HepG2 (cell line): ENCODE data around the gene TELO2. TPM values are rescaled to one million over a fixed set of nuclear protein-coding genes. Genes with fewer than 3 reads are reported as not detected.

Source experiments
- EED ChIP-seq: sonication (generic); formaldehyde crosslinking; IDR thresholded peaks from 2 replicates; pipeline ENCODE4 v1.5.0; 2020; ENCODE audit warnings: mild to moderate bottlenecking, missing genetic modification reagents
- HNRNPK ChIP-seq: fragments of 200-400 bp; formaldehyde crosslinking; IDR thresholded peaks from 2 replicates; pipeline ENCODE4 v1.6.1; 2018; ENCODE audit warnings: low read length, low read depth, moderate library complexity, mild to moderate bottlenecking; ENCODE audit not compliant: poor library complexity, severe bottlenecking
- MTF2 ChIP-seq: sonication (generic); formaldehyde crosslinking; IDR thresholded peaks from 2 replicates; pipeline ENCODE4 v1.5.0; 2020; ENCODE audit warnings: missing genetic modification reagents, borderline replicate concordance
- NFIB ChIP-seq: sonication (generic); formaldehyde crosslinking; IDR thresholded peaks from 2 replicates; pipeline ENCODE4 v1.9.0; 2021; ENCODE audit warnings: missing genetic modification reagents, mild to moderate bottlenecking, borderline replicate concordance
- PITX1 ChIP-seq: sonication (generic); formaldehyde crosslinking; IDR thresholded peaks from 2 replicates; pipeline ENCODE4 v1.5.1; 2020; ENCODE audit warnings: mild to moderate bottlenecking, missing genetic modification reagents
- PPARG ChIP-seq: conservative IDR thresholded peaks from 2 replicates; pipeline ENCODE4 v1.6.1; 2016; ENCODE audit warnings: missing biosample characterization, missing genetic modification reagents
- PRDM4 ChIP-seq: sonication (generic); formaldehyde crosslinking; IDR thresholded peaks from 2 replicates; pipeline ENCODE4 v1.9.0; 2021; ENCODE audit warnings: missing genetic modification reagents, borderline replicate concordance
- SOX5 ChIP-seq: IDR thresholded peaks from 2 replicates; pipeline ENCODE4 v1.6.1; 2016; ENCODE audit warnings: borderline replicate concordance
- TAF15 ChIP-seq: fragments of 200-400 bp; formaldehyde crosslinking; IDR thresholded peaks from one replicate; pipeline ENCODE4 v1.6.1; 2018; ENCODE audit warnings: mild to moderate bottlenecking, low read depth, low read length; ENCODE audit not compliant: poor library complexity, severe bottlenecking
- TP53 ChIP-seq: sonication (generic); formaldehyde crosslinking; conservative IDR thresholded peaks from 2 replicates; pipeline ENCODE4 v1.4.0; 2020; ENCODE audit warnings: missing genetic modification reagents
- XRCC5 ChIP-seq: fragments of 200-400 bp; formaldehyde crosslinking; optimal IDR thresholded peaks from 2 replicates; pipeline ENCODE3; 2017; ENCODE audit warnings: mild to moderate bottlenecking, low read length
- ZBTB1 ChIP-seq: sonication (generic); formaldehyde crosslinking; IDR thresholded peaks from 2 replicates; pipeline ENCODE4 v1.4.0; 2020; ENCODE audit warnings: missing genetic modification reagents, borderline replicate concordance
- ZBTB3 ChIP-seq: sonication (generic); formaldehyde crosslinking; IDR thresholded peaks from 2 replicates; pipeline ENCODE4 v1.4.0; 2020; ENCODE audit warnings: low read depth, mild to moderate bottlenecking, moderate library complexity, missing genetic modification reagents, borderline replicate concordance
- ZBTB8A ChIP-seq: sonication (generic); formaldehyde crosslinking; IDR thresholded peaks from 2 replicates; pipeline ENCODE4 v1.4.0; 2020; ENCODE audit warnings: mild to moderate bottlenecking, low read depth, missing genetic modification reagents, borderline replicate concordance
- ZNF17 ChIP-seq: sonication (generic); formaldehyde crosslinking; IDR thresholded peaks from 2 replicates; pipeline ENCODE4 v1.5.0; 2020; ENCODE audit warnings: mild to moderate bottlenecking, missing genetic modification reagents
- ZNF317 ChIP-seq: sonication (generic); formaldehyde crosslinking; IDR thresholded peaks from 2 replicates; pipeline ENCODE4 v1.5.0; 2020; ENCODE audit warnings: mild to moderate bottlenecking, missing genetic modification reagents
- ZNF503 ChIP-seq: sonication (generic); formaldehyde crosslinking; IDR thresholded peaks from 2 replicates; pipeline ENCODE4 v1.4.0; 2020; ENCODE audit warnings: missing genetic modification reagents
- ZNF556 ChIP-seq: sonication (generic); formaldehyde crosslinking; IDR thresholded peaks from 2 replicates; pipeline ENCODE4 v1.4.0; 2020; ENCODE audit warnings: mild to moderate bottlenecking, missing genetic modification reagents, borderline replicate concordance
- ZNF574 ChIP-seq: sonication (generic); formaldehyde crosslinking; IDR thresholded peaks from 2 replicates; pipeline ENCODE4 v1.4.0; 2020; ENCODE audit warnings: missing genetic modification reagents
- ZNF746 ChIP-seq: sonication (generic); formaldehyde crosslinking; IDR thresholded peaks from 2 replicates; pipeline ENCODE4 v1.8.0; 2022; ENCODE audit warnings: mild to moderate bottlenecking, missing genetic modification reagents
- polyA plus RNA-seq, 8 experiments: library from polyadenylated mRNA; depleted of rRNA in 3 of 8; stranded (reverse) in 7 of 8; unstranded in 1 of 8; fragments of >200 nt; fragmentation: Illumina TruSeq in 4 of 8; extraction: Trizol in 4 of 8; gene quantifications; 2 replicates each; pipeline versions ENCODE4 v1.2.1 to v1.2.3, GENCODE V29; 2011 to 2016; ENCODE audit warnings: low read depth in 4 of 8, missing spikeins in 1 of 8, mixed read lengths in 1 of 8; ENCODE audit not compliant: insufficient read depth in 1 of 8
- total RNA-seq, 5 experiments: library from RNA; depleted of rRNA; stranded (reverse); fragments of >200 nt; fragmentation: Illumina TruSeq; extraction: Trizol; gene quantifications; 2 replicates each; pipeline ENCODE4 v1.2.3, GENCODE V29; 2016; ENCODE audit warnings: low read depth in 1 of 5

TELO2 gene
- total and polyA plus RNA-seq, 2 of the 13 experiments (the other 11 are each of a cell fraction or from before 2014, with no cell fraction given) = 10.1 to 17.9 TPM

GRCh38 chr16:1474796-1475551 is 18.2 kb upstream of the TELO2 start, which contains the start of gene CLCN7 (continued):
- peak; percentile 68 for TF ChIP-seq HNRNPK
- no peak for TF ChIP-seq ZBTB3
- 0 out of 2 replicates have a peak, but pooled peaks have one; percentile 43 for TF ChIP-seq PPARG (CRISPR knock-in tag)
- no peak for TF ChIP-seq ZBTB8A (CRISPR knock-in tag)
- no peak; the same call in 1 of the 2 replicates for TF ChIP-seq ZNF503 (CRISPR knock-in tag)
- TF ChIP-seq ZNF574 (CRISPR knock-in tag) = peak; percentile 91
- TF ChIP-seq TP53 (CRISPR knock-in tag) = no peak
- TF ChIP-seq SOX5 (CRISPR knock-in tag) = peak; percentile 57; the same call in 1 of the 2 replicates
- no peak; the same call in 1 of the 2 replicates for TF ChIP-seq ZNF746 (CRISPR knock-in tag)
- no peak for TF ChIP-seq TAF15
- TF ChIP-seq PRDM4 = no peak; the same call in 1 of the 2 replicates
- TF ChIP-seq XRCC5 = peak; percentile 21
- TF ChIP-seq ZBTB1 (CRISPR knock-in tag) = no peak
- TF ChIP-seq ZNF556 (CRISPR knock-in tag) = peak; percentile 77; the same call in 1 of the 2 replicates
- no peak for TF ChIP-seq ZNF317 (CRISPR knock-in tag)
- TF ChIP-seq EED (CRISPR knock-in tag) = peak; percentile 61; the same call in 1 of the 2 replicates
- TF ChIP-seq PITX1 (CRISPR knock-in tag) = no peak; the same call in 1 of the 2 replicates
- peak; percentile 75; the same call in 1 of the 2 replicates for TF ChIP-seq MTF2 (CRISPR knock-in tag)
- no peak for TF ChIP-seq NFIB (CRISPR knock-in tag)
- TF ChIP-seq ZNF17 (CRISPR knock-in tag) = no peak
